PC-3 (cell line): ENCODE data around the gene SPG11.

Experiments used
- EZH2 ChIP-seq: fragments of 300-600 bp; sonication (generic); IDR thresholded peaks from one replicate; pipeline ENCODE4 v1.6.1; 2017; ENCODE audit warnings: antibody characterized with exemption, mild to moderate bottlenecking, low read length; ENCODE audit not compliant: unreplicated experiment
- EZH2phosphoT487 ChIP-seq: fragments of 300-600 bp; sonication (generic); IDR thresholded peaks from 2 replicates; pipeline ENCODE4 v1.6.1; 2018; ENCODE audit warnings: mild to moderate bottlenecking, antibody characterized with exemption, low read length, borderline replicate concordance
- TF ChIP-seq, protein P1 (sequence below): fragments of 300-600 bp; sonication (generic); conservative IDR thresholded peaks from 2 replicates; pipeline ENCODE4 v1.5.1; 2017; ENCODE audit warnings: antibody characterized with exemption, low read depth, mild to moderate bottlenecking, low read length

DNA sequence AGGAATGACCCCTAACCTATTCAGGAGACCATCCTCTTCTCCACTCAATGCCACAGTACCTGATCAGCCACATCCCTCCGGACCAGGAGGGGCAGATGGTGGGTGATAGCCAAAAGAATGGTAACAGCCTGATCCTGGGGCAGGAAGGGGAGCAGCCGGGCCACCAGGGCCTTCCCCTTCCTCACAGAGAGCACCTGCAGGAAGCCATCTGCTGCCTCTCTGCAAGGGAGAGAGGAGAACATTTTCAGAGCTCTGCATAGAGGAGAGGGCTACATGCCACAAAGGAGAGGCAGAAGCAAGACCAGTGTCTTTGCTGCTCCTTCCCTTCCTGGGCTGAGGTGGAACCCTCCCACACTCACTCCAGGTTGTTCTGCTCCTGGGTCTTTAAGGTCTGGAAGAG is 5.5 kb upstream of the SPG11 start:
- TF ChIP-seq, protein P1, sequence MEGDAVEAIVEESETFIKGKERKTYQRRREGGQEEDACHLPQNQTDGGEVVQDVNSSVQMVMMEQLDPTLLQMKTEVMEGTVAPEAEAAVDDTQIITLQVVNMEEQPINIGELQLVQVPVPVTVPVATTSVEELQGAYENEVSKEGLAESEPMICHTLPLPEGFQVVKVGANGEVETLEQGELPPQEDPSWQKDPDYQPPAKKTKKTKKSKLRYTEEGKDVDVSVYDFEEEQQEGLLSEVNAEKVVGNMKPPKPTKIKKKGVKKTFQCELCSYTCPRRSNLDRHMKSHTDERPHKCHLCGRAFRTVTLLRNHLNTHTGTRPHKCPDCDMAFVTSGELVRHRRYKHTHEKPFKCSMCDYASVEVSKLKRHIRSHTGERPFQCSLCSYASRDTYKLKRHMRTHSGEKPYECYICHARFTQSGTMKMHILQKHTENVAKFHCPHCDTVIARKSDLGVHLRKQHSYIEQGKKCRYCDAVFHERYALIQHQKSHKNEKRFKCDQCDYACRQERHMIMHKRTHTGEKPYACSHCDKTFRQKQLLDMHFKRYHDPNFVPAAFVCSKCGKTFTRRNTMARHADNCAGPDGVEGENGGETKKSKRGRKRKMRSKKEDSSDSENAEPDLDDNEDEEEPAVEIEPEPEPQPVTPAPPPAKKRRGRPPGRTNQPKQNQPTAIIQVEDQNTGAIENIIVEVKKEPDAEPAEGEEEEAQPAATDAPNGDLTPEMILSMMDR, result no peak
- TF ChIP-seq EZH2, result no peak
- TF ChIP-seq EZH2phosphoT487, result no peak
